ENCODE results near the gene IFT27.

The IFT27 gene

DNA sequence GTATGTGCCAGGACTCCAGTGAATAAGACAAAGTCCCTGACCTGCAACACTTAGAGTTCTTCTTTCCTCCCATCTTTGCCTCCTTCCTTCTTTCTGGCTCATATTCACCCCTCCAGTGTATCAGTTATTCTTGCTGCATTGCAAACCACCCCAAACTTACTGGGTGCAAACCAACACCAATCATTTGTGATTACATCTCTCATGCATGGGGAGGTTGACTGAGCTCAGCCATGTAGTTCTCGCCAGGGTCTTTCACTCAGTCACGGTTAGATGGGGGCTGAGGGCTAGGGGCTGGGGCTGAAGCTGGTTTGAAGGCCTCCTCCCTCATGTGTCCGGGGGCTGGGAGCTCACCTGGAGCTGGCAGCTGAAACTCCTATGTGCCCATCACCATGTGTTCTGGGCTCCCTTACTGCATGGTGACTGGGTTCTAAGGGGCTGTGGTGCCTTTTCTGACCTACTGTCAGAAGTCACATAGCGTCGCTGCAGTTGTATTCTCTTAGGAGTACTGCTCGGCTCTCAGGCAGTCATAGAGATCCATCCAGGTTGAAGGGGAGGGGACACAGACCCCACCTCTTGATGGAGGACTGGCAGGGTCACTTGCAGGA, 37.4 kb downstream of the IFT27 start:
- TF ChIP-seq YY1 (IDR thresholded peaks at IDR 0.05; ENCODE audit: low read depth) (no peak), TAF1 (IDR thresholded peaks at IDR 0.05; ENCODE audit: low read depth) (no peak), TEAD4 (IDR thresholded peaks at IDR 0.05) (no peak), EP300 (IDR thresholded peaks at IDR 0.05; ENCODE audit: borderline replicate concordance) (no peak), CEBPB (IDR thresholded peaks at IDR 0.05) (no peak), USF1 (IDR thresholded peaks at IDR 0.05) (no peak), TCF12 (IDR thresholded peaks at IDR 0.05; ENCODE audit: low read depth) (no peak), RAD21 (IDR thresholded peaks at IDR 0.05; ENCODE audit: low read depth) (no peak)
- TF ChIP-seq, protein P1, sequence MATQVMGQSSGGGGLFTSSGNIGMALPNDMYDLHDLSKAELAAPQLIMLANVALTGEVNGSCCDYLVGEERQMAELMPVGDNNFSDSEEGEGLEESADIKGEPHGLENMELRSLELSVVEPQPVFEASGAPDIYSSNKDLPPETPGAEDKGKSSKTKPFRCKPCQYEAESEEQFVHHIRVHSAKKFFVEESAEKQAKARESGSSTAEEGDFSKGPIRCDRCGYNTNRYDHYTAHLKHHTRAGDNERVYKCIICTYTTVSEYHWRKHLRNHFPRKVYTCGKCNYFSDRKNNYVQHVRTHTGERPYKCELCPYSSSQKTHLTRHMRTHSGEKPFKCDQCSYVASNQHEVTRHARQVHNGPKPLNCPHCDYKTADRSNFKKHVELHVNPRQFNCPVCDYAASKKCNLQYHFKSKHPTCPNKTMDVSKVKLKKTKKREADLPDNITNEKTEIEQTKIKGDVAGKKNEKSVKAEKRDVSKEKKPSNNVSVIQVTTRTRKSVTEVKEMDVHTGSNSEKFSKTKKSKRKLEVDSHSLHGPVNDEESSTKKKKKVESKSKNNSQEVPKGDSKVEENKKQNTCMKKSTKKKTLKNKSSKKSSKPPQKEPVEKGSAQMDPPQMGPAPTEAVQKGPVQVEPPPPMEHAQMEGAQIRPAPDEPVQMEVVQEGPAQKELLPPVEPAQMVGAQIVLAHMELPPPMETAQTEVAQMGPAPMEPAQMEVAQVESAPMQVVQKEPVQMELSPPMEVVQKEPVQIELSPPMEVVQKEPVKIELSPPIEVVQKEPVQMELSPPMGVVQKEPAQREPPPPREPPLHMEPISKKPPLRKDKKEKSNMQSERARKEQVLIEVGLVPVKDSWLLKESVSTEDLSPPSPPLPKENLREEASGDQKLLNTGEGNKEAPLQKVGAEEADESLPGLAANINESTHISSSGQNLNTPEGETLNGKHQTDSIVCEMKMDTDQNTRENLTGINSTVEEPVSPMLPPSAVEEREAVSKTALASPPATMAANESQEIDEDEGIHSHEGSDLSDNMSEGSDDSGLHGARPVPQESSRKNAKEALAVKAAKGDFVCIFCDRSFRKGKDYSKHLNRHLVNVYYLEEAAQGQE (IDR thresholded peaks at IDR 0.05; ENCODE audit: low read depth), result no peak

GRCh38 chr22:36737776-36738175, 38.1 kb downstream of the IFT27 start:
- TF ChIP-seq, protein P1 (IDR thresholded peaks at IDR 0.05; ENCODE audit: low read depth), result no peak
- TF ChIP-seq NFIC (IDR thresholded peaks at IDR 0.05), result no peak
- no peak for TF ChIP-seq USF1 (IDR thresholded peaks at IDR 0.05)
- TF ChIP-seq, protein P2, sequence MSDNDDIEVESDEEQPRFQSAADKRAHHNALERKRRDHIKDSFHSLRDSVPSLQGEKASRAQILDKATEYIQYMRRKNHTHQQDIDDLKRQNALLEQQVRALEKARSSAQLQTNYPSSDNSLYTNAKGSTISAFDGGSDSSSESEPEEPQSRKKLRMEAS (IDR thresholded peaks at IDR 0.05), result no peak
- no peak for TF ChIP-seq EGR1 (IDR thresholded peaks at IDR 0.05)
- no peak for TF ChIP-seq ZBTB7A (IDR thresholded peaks at IDR 0.05; ENCODE audit: low read depth)
- no peak for TF ChIP-seq RAD21 (IDR thresholded peaks at IDR 0.05; ENCODE audit: low read depth)

GRCh38 chr22:36736701-36737320, 39.1 kb downstream of the IFT27 start:
- no peak for TF ChIP-seq NFIC (IDR thresholded peaks at IDR 0.05)
- no peak for TF ChIP-seq EP300 (IDR thresholded peaks at IDR 0.05; ENCODE audit: borderline replicate concordance)
- TF ChIP-seq CEBPB (IDR thresholded peaks at IDR 0.05), result no peak
- TF ChIP-seq ZBTB7A (IDR thresholded peaks at IDR 0.05; ENCODE audit: low read depth), result no peak
- TF ChIP-seq EGR1 (IDR thresholded peaks at IDR 0.05), result no peak
- no peak for TF ChIP-seq FOXM1 (IDR thresholded peaks at IDR 0.05; ENCODE audit: borderline replicate concordance, low read depth)
- TF ChIP-seq, protein P1 (IDR thresholded peaks at IDR 0.05; ENCODE audit: low read depth), result no peak
- no peak for TF ChIP-seq RAD21 (IDR thresholded peaks at IDR 0.05; ENCODE audit: low read depth)
- no peak for TF ChIP-seq YY1 (IDR thresholded peaks at IDR 0.05; ENCODE audit: low read depth)
- TF ChIP-seq TEAD4 (IDR thresholded peaks at IDR 0.05), result no peak
- TF ChIP-seq CREB1 (IDR thresholded peaks at IDR 0.05; ENCODE audit: low read depth), result no peak

GRCh38 chr22:36734171-36735058, 41.5 kb downstream of the IFT27 start:
- TF ChIP-seq, protein P1 (IDR thresholded peaks at IDR 0.05; ENCODE audit: low read depth), result no peak
